Measurements from ENCODE around the gene PPM1H. TPM values are rescaled to one million over a fixed set of nuclear protein-coding genes. Genes with fewer than 3 reads are reported as not detected.

The PPM1H gene
- total and polyA plus RNA-seq, 10 of the 15 experiments (the other 5 are each of a cell fraction or from before 2014, with no cell fraction given), result 0.11 to 0.83 (median 0.49) TPM

- TF ChIP-seq NR2F1 (conservative IDR thresholded peaks at IDR 0.05), result no peak
- TF ChIP-seq USF1 (IDR thresholded peaks at IDR 0.05; ENCODE audit: borderline replicate concordance, extremely low read length, insufficient read depth, low read depth, low read length), result no peak
- no peak for TF ChIP-seq MAX (IDR thresholded peaks at IDR 0.05; ENCODE audit: low read depth, low read length)
- TF ChIP-seq JUNB (IDR thresholded peaks at IDR 0.05), result no peak
Observed at GRCh38 chr12:62983594-62983993, 48.6 kb upstream of the PPM1H start (continued).

- SMC1A ChIA-PET (ENCODE audit: uncharacterized antibody, unreplicated experiment), result no interaction called here
- POLR2A ChIA-PET, result no interaction called here
- H3K9ac ChIP-seq (ENCODE audit: control insufficient read depth, insufficient read depth, low read length), result no peak overlapping the region
- FAIRE-seq (no peak), DNase-seq (ENCODE audit: low read depth, low spot score) (no peak), ATAC-seq (no peak)
- no peak for TF ChIP-seq NKRF (conservative IDR thresholded peaks at IDR 0.05)
- TF ChIP-seq MAX (IDR thresholded peaks at IDR 0.05; ENCODE audit: low read depth, low read length), result no peak
- TF ChIP-seq PAX5 (IDR thresholded peaks at IDR 0.05; ENCODE audit: borderline replicate concordance, low read depth, low read length), result no peak
- TF ChIP-seq SMAD1 (IDR thresholded peaks at IDR 0.05; ENCODE audit: low read depth, partially characterized antibody), result no peak
- no peak for TF ChIP-seq SMAD5 (IDR thresholded peaks at IDR 0.05; ENCODE audit: low read depth)
- no peak for TF ChIP-seq SMC3 (IDR thresholded peaks at IDR 0.05; ENCODE audit: borderline replicate concordance, low read length)
- no peak for TF ChIP-seq TBL1XR1 (IDR thresholded peaks at IDR 0.05; ENCODE audit: low read depth, low read length)
- no peak for TF ChIP-seq NFXL1 (IDR thresholded peaks at IDR 0.05; ENCODE audit: borderline replicate concordance)
- TF ChIP-seq HCFC1 (IDR thresholded peaks at IDR 0.05; ENCODE audit: low read length), result no peak
- TF ChIP-seq ZSCAN29 (IDR thresholded peaks at IDR 0.05), result no peak
- TF ChIP-seq IRF5 (IDR thresholded peaks at IDR 0.05; ENCODE audit: borderline replicate concordance), result no peak
- no peak for TF ChIP-seq SP1 (IDR thresholded peaks at IDR 0.05; ENCODE audit: low read depth, low read length)
- no peak for TF ChIP-seq ZNF24 (IDR thresholded peaks at IDR 0.05)
- TF ChIP-seq RELA (IDR thresholded peaks at IDR 0.05; ENCODE audit: borderline replicate concordance, partially characterized antibody), result no peak
- no peaks in the 10 kb centered on the region for H3K36me3 ChIP-seq (ENCODE audit: control insufficient read depth in 2 of 2, insufficient read depth in 2 of 2, low read length in 1 of 2)
- intact Hi-C loops (cut with micrococcal nuclease; ENCODE audit: unreplicated experiment) (no loop called here), in situ Hi-C loops (cut with MboI) (no loop called here)
- H3K4me2 ChIP-seq (ENCODE audit: control insufficient read depth, insufficient read depth), result no peak overlapping the region
- H3K79me2 ChIP-seq (ENCODE audit: control insufficient read depth, insufficient read depth, low read length), result no peaks in the 10 kb centered on the region
- H3K27me3 ChIP-seq (replicated peaks in 1 of 2; ENCODE audit: control insufficient read depth in 2 of 2, insufficient read depth in 2 of 2, low read length in 1 of 2), result no peaks in the 10 kb centered on the region
- H3K4me3 ChIP-seq, result no peak overlapping the region
- no peak overlapping the region for H3K27ac ChIP-seq (ENCODE audit: control insufficient read depth, insufficient read depth)
- CTCF ChIA-PET, result no interaction called here
- no peaks in the 10 kb centered on the region for H4K20me1 ChIP-seq (ENCODE audit: control insufficient read depth, insufficient read depth)
- H3K4me1 ChIP-seq (ENCODE audit: control insufficient read depth, insufficient read depth, low read length), result no peaks in the 10 kb centered on the region
- no peaks in the 10 kb centered on the region for H3K9me3 ChIP-seq (replicated peaks; ENCODE audit: control insufficient read depth, insufficient read depth, low read length)
- BruUV-seq (replicated peaks), result no TSS peak
- no peak overlapping the region for H2AFZ ChIP-seq (ENCODE audit: control insufficient read depth, low read depth, low read length)
- RAD21 ChIA-PET (ENCODE audit: unreplicated experiment), result no interaction called here
Observed at GRCh38 chr12:62978768-62979167, 43.8 kb upstream of the PPM1H start.

Data from GM12878 (cell line).